ENCODE measurements around the gene OR8B12.

DNA sequence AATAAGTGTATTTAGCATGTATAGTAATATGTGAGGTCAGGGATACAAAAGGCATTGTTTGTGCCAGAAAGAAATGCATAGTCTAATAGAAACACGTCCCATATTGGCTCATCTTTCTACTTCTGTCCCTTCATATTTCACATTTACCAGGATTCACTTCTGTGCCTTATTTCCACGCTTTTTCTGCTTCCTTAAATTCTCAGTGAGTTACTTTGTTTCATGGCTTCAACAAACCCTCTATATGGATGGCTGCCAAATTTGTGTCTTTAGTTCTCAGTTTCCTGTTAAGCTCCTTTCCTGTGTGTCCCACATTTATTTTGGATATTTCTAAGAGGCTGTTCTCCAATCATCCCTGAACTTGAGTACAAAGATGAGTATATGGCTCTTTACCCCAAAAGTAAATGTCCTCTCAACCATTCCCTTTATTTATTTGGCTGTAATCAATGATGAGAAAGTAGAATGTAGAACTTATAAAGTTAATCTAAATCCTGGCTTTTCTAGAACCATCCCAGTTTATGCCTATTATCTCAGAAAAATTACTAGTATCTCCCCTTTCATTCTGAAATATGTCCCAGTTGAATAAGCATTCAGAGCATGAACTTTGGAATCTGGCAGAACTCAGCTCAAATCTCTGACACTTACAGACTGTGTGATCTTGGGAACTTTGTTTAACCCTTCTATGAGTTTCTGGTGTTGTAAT lies 23.5 kb downstream of the OR8B12 start:
- TF ChIP-seq, protein P1, sequence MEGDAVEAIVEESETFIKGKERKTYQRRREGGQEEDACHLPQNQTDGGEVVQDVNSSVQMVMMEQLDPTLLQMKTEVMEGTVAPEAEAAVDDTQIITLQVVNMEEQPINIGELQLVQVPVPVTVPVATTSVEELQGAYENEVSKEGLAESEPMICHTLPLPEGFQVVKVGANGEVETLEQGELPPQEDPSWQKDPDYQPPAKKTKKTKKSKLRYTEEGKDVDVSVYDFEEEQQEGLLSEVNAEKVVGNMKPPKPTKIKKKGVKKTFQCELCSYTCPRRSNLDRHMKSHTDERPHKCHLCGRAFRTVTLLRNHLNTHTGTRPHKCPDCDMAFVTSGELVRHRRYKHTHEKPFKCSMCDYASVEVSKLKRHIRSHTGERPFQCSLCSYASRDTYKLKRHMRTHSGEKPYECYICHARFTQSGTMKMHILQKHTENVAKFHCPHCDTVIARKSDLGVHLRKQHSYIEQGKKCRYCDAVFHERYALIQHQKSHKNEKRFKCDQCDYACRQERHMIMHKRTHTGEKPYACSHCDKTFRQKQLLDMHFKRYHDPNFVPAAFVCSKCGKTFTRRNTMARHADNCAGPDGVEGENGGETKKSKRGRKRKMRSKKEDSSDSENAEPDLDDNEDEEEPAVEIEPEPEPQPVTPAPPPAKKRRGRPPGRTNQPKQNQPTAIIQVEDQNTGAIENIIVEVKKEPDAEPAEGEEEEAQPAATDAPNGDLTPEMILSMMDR (IDR thresholded peaks at IDR 0.05) = no peak
- TF ChIP-seq POLR2A (IDR thresholded peaks at IDR 0.05) = no peak

All from right lobe of liver (tissue), 4 donors.